Endodermal cell (in vitro differentiated cells): ENCODE measurements around the gene S100A1. TPM values are rescaled to one million over a fixed set of nuclear protein-coding genes. Genes with fewer than 3 reads are reported as not detected.
A peak's percentile ranks its signal among the peaks of the same experiment; 100 is the strongest.

ENCODE experiments used
- DNase-seq: peaks from one replicate; pipeline ENCODE4 v3.0.0-alpha.2; 2017
- H3K27ac ChIP-seq: 2 replicates; pipeline ENCODE4 v1.5.1; 2013; ENCODE audit warnings: mild to moderate bottlenecking, low read depth, low read length, moderate library complexity
- H3K27me3 ChIP-seq: 2 replicates; pipeline ENCODE4 v1.6.1; 2013; ENCODE audit warnings: mild to moderate bottlenecking, low read length, moderate library complexity; ENCODE audit not compliant: insufficient read depth, control insufficient read depth, poor library complexity, severe bottlenecking
- H3K36me3 ChIP-seq: 2 replicates; pipeline ENCODE4 v1.7.0; 2013; ENCODE audit warnings: mild to moderate bottlenecking, low read length, moderate library complexity; ENCODE audit not compliant: control insufficient read depth, insufficient read depth
- H3K4me1 ChIP-seq: one replicate; pipeline ENCODE4 v1.7.0; 2013; ENCODE audit warnings: low read length; ENCODE audit not compliant: control insufficient read depth, insufficient read depth
- H3K4me3 ChIP-seq: 2 replicates; pipeline ENCODE4 v1.5.1; 2013; ENCODE audit warnings: mild to moderate bottlenecking, low read length, moderate library complexity
- H3K9ac ChIP-seq: 2 replicates; pipeline ENCODE4 v1.6.1; 2013; ENCODE audit warnings: mild to moderate bottlenecking, low read length, moderate library complexity; ENCODE audit not compliant: poor library complexity, severe bottlenecking; ENCODE audit errors: extremely low read depth
- H3K9me3 ChIP-seq: 2 replicates; pipeline ENCODE4 v1.6.1; 2013; ENCODE audit warnings: mild to moderate bottlenecking, low read length, moderate library complexity; ENCODE audit not compliant: control insufficient read depth
- H3K27ac Mint-ChIP-seq: 2 replicates; pipeline ENCODE4 v1.8.0; 2020; ENCODE audit warnings: mixed read lengths
- H3K27me3 Mint-ChIP-seq: 2 replicates; pipeline ENCODE4 v1.8.0; 2021; ENCODE audit warnings: mild to moderate bottlenecking, mixed read lengths; ENCODE audit not compliant: insufficient read depth
- H3K36me3 Mint-ChIP-seq: 2 replicates; pipeline ENCODE4 v1.8.0; 2020; ENCODE audit warnings: low read depth, mixed read lengths
- H3K4me1 Mint-ChIP-seq: 2 replicates; pipeline ENCODE4 v1.8.0; 2020; ENCODE audit warnings: mixed read lengths
- H3K4me3 Mint-ChIP-seq: 2 replicates; pipeline ENCODE4 v1.8.0; 2020; ENCODE audit warnings: mild to moderate bottlenecking, moderate library complexity, mixed read lengths
- H3K9me3 Mint-ChIP-seq: 2 replicates; pipeline ENCODE4 v1.8.0; 2020; ENCODE audit warnings: mild to moderate bottlenecking, mixed read lengths
- WGBS, 2 experiments: methylation state at CpG; one replicate each; pipeline versions ENCODE4 v1.1.5 to v1.1.7; 2013; ENCODE audit warnings: missing lambda C conversion rate in 2 of 2, mixed read lengths in 1 of 2; ENCODE audit not compliant: insufficient coverage in 1 of 2, insufficient read length in 1 of 2; 5-methylcytosine and 5-hydroxymethylcytosine counted together
- total RNA-seq, 2 donors: library from RNA; stranded (reverse); fragmentation: NEBNext Ultra II Directional in 1 of 2; extraction: Animal tissue kit (Norgen Biotek cat#: 25700) in 1 of 2; gene quantifications; 2 replicates in 1 of 2; 3 replicates in 1 of 2; pipeline ENCODE4 v1.2.1, GENCODE V29; 2021
- TF ChIP-seq, protein P1 (sequence below): fragments of 200-600 bp; sonication (generic); conservative IDR thresholded peaks from 2 replicates; pipeline ENCODE4 v1.5.0; 2021; ENCODE audit warnings: antibody characterized with exemption, mild to moderate bottlenecking

The S100A1 gene
- total RNA-seq, 2 donors from 2014 or later, result 1.8 to 5.0 TPM

DNA sequence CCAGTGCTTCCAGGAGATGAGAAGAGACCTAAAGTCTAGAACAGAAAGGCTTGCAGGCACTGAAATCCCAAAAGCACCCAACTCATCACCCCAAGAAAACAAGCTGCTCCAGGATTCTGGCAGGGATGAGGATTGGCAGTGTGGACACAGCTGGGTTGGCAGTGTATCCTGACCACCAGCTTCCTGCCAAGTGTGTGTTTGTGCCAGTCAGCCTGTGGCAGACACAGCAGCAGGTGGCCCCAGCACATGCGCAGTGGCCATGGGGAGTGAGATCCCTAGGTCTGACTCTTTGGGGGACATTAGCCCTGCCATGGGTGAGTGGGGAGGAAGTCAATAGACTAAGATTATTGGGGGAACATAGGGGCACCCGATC, 21.6 kb downstream of the S100A1 start:
- Histone ChIP-seq H3K4me3 (no peak overlapping the region), H3K4me1 (peaks cover 10% of the 10 kb centered on the region), H3K9ac (no peak overlapping the region), H3K27me3 (no peaks in the 10 kb centered on the region), H3K27ac (no peak overlapping the region), H3K9me3 (no peaks in the 10 kb centered on the region), H3K36me3 (peaks cover 21% of the 10 kb centered on the region)
- peaks cover 14% of the 10 kb centered on the region for H3K4me1 Mint-ChIP-seq
- peaks cover 18% of the 10 kb centered on the region for H3K36me3 Mint-ChIP-seq
- peak overlapping the region; percentile 64 for H3K27ac Mint-ChIP-seq
- WGBS, 2 experiments, result 95 to 100% methylated on average over 1 to 2 of the region's 2 CpGs
- TF ChIP-seq, protein P1, sequence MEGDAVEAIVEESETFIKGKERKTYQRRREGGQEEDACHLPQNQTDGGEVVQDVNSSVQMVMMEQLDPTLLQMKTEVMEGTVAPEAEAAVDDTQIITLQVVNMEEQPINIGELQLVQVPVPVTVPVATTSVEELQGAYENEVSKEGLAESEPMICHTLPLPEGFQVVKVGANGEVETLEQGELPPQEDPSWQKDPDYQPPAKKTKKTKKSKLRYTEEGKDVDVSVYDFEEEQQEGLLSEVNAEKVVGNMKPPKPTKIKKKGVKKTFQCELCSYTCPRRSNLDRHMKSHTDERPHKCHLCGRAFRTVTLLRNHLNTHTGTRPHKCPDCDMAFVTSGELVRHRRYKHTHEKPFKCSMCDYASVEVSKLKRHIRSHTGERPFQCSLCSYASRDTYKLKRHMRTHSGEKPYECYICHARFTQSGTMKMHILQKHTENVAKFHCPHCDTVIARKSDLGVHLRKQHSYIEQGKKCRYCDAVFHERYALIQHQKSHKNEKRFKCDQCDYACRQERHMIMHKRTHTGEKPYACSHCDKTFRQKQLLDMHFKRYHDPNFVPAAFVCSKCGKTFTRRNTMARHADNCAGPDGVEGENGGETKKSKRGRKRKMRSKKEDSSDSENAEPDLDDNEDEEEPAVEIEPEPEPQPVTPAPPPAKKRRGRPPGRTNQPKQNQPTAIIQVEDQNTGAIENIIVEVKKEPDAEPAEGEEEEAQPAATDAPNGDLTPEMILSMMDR, result no peak
- H3K27me3 Mint-ChIP-seq, result peaks cover 7% of the 10 kb centered on the region
- no peaks in the 10 kb centered on the region for H3K9me3 Mint-ChIP-seq
- H3K4me3 Mint-ChIP-seq, result no peak overlapping the region
- no peak for DNase-seq

DNA sequence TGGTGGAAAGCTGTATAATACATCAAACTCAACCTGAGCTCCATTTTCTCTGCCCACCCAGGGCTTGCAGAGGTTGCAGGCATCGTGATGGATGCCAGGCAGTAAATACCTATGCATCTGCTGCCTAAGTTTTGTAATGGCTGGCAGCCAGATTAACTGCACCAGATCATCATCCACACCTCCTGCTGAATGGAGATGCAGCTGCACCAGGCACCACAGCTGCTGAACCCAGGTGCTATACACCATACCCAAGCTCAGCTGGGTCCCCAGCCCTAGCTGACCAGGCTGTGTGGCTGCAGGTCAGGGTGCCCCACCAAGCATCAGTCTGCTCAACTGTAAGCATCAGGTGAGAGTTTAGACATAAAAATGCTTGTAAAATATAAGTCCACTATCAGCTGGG, 23.5 kb downstream of the S100A1 start:
- no peaks in the 10 kb centered on the region for H3K36me3 Mint-ChIP-seq
- H3K9ac ChIP-seq, result no peak overlapping the region
- no peak overlapping the region for H3K4me3 ChIP-seq
- TF ChIP-seq, protein P1, result no peak
- DNase-seq, result no peak
- H3K4me1 ChIP-seq, result peaks cover 10% of the 10 kb centered on the region
- H3K27me3 ChIP-seq, result no peaks in the 10 kb centered on the region
- no peak overlapping the region for H3K27ac ChIP-seq
- no peaks in the 10 kb centered on the region for H3K9me3 Mint-ChIP-seq
- H3K27me3 Mint-ChIP-seq, result peaks cover 7% of the 10 kb centered on the region
- H3K4me1 Mint-ChIP-seq, result peaks cover 19% of the 10 kb centered on the region
- WGBS, 2 experiments, result 97 to 100% methylated on average over 1 of the region's 1 CpG
- peaks cover 1% of the 10 kb centered on the region for H3K36me3 ChIP-seq
- H3K27ac Mint-ChIP-seq, result no peak overlapping the region
- no peak overlapping the region for H3K4me3 Mint-ChIP-seq
- H3K9me3 ChIP-seq, result no peaks in the 10 kb centered on the region

- no peak overlapping the region for H3K27ac ChIP-seq
- peaks cover 15% of the 10 kb centered on the region for H3K4me1 Mint-ChIP-seq
- TF ChIP-seq, protein P1, result no peak
- no peak overlapping the region for H3K4me3 Mint-ChIP-seq
- no peak overlapping the region for H3K9ac ChIP-seq
- H3K27me3 Mint-ChIP-seq, result peaks cover 7% of the 10 kb centered on the region
- H3K36me3 Mint-ChIP-seq, result no peaks in the 10 kb centered on the region
- no peak for DNase-seq
- peaks cover 10% of the 10 kb centered on the region for H3K4me1 ChIP-seq
- H3K4me3 ChIP-seq, result no peak overlapping the region
- H3K36me3 ChIP-seq, result no peaks in the 10 kb centered on the region
- H3K27ac Mint-ChIP-seq, result no peak overlapping the region
- WGBS, 2 experiments, result 88 to 95% methylated on average over 3 of the region's 3 CpGs
- no peaks in the 10 kb centered on the region for H3K9me3 ChIP-seq
- no peaks in the 10 kb centered on the region for H3K27me3 ChIP-seq
- no peaks in the 10 kb centered on the region for H3K9me3 Mint-ChIP-seq
Measured at GRCh38 chr1:153652805-153653500, 24.7 kb downstream of the S100A1 start.
